Smooth muscle cell (in vitro differentiated cells): ENCODE results near the gene LYPD3. TPM values are rescaled to one million over a fixed set of nuclear protein-coding genes. Genes with fewer than 3 reads are reported as not detected.

Experiments
- DNase-seq: peaks from one replicate; lab custom pipeline; 2025; ENCODE audit not compliant: unreplicated experiment; lab: John Stamatoyannopoulos, UW
- H2AFZ ChIP-seq: fragments of 200-600 bp; sonication (generic); 2 replicates; pipeline ENCODE4 v1.6.0; 2016; ENCODE audit warnings: antibody characterized with exemption, low read depth, mild to moderate bottlenecking
- H3F3A ChIP-seq: fragments of 200-600 bp; sonication (generic); 2 replicates; pipeline ENCODE4 v1.6.0; 2017; ENCODE audit warnings: antibody characterized with exemption, low read depth
- H3K27ac ChIP-seq: fragments of 200-600 bp; sonication (generic); 2 replicates; pipeline ENCODE4 v1.5.1; 2016; ENCODE audit warnings: low read depth, mild to moderate bottlenecking
- H3K27me3 ChIP-seq: fragments of 200-600 bp; sonication (generic); 2 replicates; pipeline ENCODE4 v1.6.1; 2016; ENCODE audit warnings: low read depth, mild to moderate bottlenecking
- H3K36me3 ChIP-seq: fragments of 200-600 bp; sonication (generic); 2 replicates; pipeline ENCODE4 v1.5.1; 2016; ENCODE audit warnings: low read depth
- H3K4me1 ChIP-seq: fragments of 200-600 bp; sonication (generic); 2 replicates; pipeline ENCODE4 v1.5.1; 2016; ENCODE audit warnings: low read depth
- H3K4me2 ChIP-seq: fragments of 200-600 bp; sonication (generic); 2 replicates; pipeline ENCODE4 v1.6.0; 2016; ENCODE audit warnings: mild to moderate bottlenecking
- H3K4me3 ChIP-seq: fragments of 200-600 bp; sonication (generic); 2 replicates; pipeline ENCODE4 v1.5.1; 2016; ENCODE audit warnings: mild to moderate bottlenecking
- H3K79me2 ChIP-seq: fragments of 200-600 bp; sonication (generic); 2 replicates; pipeline ENCODE4 v1.6.0; 2016; ENCODE audit warnings: low read depth, mild to moderate bottlenecking
- H3K9ac ChIP-seq: fragments of 200-600 bp; sonication (generic); 2 replicates; pipeline ENCODE4 v1.6.0; 2016; ENCODE audit warnings: low read depth
- H3K9me3 ChIP-seq: fragments of 200-600 bp; sonication (generic); replicated peaks from 2 replicates; pipeline ENCODE4 v1.5.1; 2016; ENCODE audit warnings: low read depth
- H4K20me1 ChIP-seq: fragments of 200-600 bp; sonication (generic); 2 replicates; pipeline ENCODE4 v1.6.0; 2016; ENCODE audit warnings: low read depth
- WGBS: methylation state at CpG from one replicate; pipeline ENCODE4 v1.1.7; 2016; ENCODE audit warnings: low lambda C conversion rate; 5-methylcytosine and 5-hydroxymethylcytosine counted together
- polyA plus RNA-seq: library from polyadenylated mRNA; unstranded; fragments of >200 nt; fragmentation: Nextera tagmentation; extraction: Ambion mirVana; gene quantifications from 2 replicates; pipeline ENCODE4 v1.2.1, GENCODE V29; 2016
- total RNA-seq: library from RNA; depleted of rRNA; stranded (reverse); fragments of >200 nt; gene quantifications from 2 replicates; pipeline ENCODE4 v1.2.3, GENCODE V29; 2014
- TF ChIP-seq, protein P1 (sequence below): fragments of 200-600 bp; sonication (generic); IDR thresholded peaks from 2 replicates; pipeline ENCODE4 v1.5.1; 2017; ENCODE audit warnings: borderline replicate concordance, mild to moderate bottlenecking, antibody characterized with exemption; ENCODE audit not compliant: insufficient read depth, poor library complexity, severe bottlenecking

The LYPD3 gene
- total and polyA plus RNA-seq, 2 experiments from 2014 or later: 17.9 to 20.6 TPM

DNA sequence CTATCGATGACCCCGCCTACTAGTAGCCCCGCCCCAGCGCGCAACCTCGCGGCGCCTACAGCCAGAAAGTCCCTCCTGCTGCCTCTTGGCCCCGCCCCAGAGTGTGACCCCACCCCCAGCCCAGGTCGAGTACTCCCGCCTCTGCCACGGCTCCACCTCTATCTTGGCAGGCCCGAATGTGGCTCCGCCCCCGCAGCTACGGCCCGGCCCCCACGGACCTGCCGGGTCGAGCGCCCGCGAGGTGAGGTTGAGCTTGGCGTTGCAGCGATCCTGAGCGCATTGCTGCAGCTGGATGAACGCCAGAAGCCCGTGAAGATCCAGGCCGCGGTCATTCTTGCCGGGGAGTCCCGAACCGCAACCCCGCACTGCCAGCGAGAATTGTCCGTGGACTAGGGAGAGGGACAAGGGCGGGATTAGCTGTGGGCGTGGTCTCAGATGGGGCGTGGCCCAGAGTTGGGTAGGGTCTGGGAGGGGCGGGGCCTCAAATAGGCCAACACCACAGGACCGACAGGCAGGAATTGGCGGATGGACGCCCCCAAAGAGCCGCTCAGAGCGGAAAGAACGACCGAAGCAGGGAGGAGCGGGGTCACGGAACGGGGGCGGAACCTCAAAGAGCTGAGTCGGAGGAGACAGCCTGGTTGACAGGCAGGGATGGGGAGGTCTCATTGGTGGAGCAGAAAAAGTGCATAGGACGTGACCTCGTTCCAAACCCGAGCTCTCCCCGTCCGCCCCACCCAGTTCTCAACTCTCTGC, 1.9 kb downstream of the LYPD3 start:
- TF ChIP-seq, protein P1, sequence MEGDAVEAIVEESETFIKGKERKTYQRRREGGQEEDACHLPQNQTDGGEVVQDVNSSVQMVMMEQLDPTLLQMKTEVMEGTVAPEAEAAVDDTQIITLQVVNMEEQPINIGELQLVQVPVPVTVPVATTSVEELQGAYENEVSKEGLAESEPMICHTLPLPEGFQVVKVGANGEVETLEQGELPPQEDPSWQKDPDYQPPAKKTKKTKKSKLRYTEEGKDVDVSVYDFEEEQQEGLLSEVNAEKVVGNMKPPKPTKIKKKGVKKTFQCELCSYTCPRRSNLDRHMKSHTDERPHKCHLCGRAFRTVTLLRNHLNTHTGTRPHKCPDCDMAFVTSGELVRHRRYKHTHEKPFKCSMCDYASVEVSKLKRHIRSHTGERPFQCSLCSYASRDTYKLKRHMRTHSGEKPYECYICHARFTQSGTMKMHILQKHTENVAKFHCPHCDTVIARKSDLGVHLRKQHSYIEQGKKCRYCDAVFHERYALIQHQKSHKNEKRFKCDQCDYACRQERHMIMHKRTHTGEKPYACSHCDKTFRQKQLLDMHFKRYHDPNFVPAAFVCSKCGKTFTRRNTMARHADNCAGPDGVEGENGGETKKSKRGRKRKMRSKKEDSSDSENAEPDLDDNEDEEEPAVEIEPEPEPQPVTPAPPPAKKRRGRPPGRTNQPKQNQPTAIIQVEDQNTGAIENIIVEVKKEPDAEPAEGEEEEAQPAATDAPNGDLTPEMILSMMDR: no peak
- peak overlapping the region; percentile 21 for H3K27ac ChIP-seq
- no peaks in the 10 kb centered on the region for H3K27me3 ChIP-seq
- under 1% methylated on average over 57 of the region's 57 CpGs for WGBS
- no peak overlapping the region for H3K9ac ChIP-seq
- H3K9me3 ChIP-seq: no peaks in the 10 kb centered on the region
- peak; percentile 98 for DNase-seq
- no peaks in the 10 kb centered on the region for H3K36me3 ChIP-seq
- peaks cover 4% of the 10 kb centered on the region for H3K4me1 ChIP-seq
- H3F3A ChIP-seq: no peaks in the 10 kb centered on the region
- H3K4me2 ChIP-seq: peak overlapping the region; percentile 88
- no peaks in the 10 kb centered on the region for H3K79me2 ChIP-seq
- H4K20me1 ChIP-seq: no peaks in the 10 kb centered on the region
- H3K4me3 ChIP-seq: peak overlapping the region; percentile 71
- H2AFZ ChIP-seq: peak overlapping the region; percentile 45

DNA sequence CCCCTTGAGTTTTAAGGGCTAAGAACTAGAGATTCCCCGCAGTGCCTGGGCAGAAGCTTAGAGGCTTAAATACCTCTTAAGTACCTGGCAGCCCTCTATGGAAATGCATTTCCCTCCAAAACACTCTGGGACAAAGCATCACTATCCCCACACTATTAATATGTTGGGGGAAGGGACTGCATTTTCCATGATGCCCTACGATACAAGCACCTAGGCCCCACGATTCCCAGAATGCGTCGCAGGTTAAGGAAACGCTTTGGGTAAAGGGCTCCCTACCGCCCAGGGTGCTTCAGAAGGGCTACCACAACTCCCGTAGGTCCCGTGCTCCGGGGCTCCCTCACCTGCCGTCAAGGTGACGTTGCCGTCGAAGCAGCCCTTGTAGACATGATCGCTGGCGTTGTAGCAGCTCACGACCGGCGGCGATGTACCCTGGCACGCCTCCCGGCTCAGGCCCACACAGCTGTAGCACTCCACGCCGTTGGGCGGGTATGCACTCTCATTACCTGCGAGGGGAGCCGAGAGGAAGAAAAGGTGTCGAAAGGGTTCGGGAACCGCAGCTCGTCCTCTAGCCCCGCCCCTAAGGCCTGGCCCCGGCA, 2.5 kb downstream of the LYPD3 start:
- Histone ChIP-seq H3K27me3 (no peaks in the 10 kb centered on the region), H3K9me3 (no peaks in the 10 kb centered on the region), H3F3A (no peaks in the 10 kb centered on the region), H3K9ac (no peak overlapping the region), H3K4me2 (peak overlapping the region; percentile 88), H3K4me1 (peaks cover 4% of the 10 kb centered on the region), H3K27ac (no peak overlapping the region), H3K36me3 (no peaks in the 10 kb centered on the region), H3K79me2 (no peaks in the 10 kb centered on the region), H2AFZ (peak overlapping the region; percentile 93), H4K20me1 (no peaks in the 10 kb centered on the region), H3K4me3 (peak overlapping the region; percentile 71)
- 10% methylated on average over 30 of the region's 33 CpGs for WGBS
- TF ChIP-seq, protein P1: no peak
- no peak for DNase-seq

DNA sequence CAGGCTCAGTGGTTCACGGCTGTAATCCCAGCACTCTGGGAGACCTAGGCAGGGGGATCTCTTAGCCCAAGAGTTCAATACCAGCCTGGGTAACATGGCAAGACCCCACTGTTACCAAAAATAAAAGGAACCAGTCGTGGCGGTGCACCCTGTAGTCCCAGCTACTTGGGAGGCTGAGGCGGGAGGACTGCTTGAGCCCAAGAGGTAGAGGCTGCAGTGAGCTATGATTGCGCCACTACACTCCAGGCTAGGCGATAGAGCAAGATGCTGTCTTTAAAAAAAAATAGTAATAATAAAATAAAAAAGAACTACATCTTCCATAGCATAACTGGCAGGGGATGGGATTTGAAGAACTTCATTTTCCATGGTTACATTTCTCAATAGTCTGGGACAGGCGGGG, 3.0 kb downstream of the LYPD3 start:
- Histone ChIP-seq H3K79me2 (no peaks in the 10 kb centered on the region), H3K9ac (no peak overlapping the region), H3K27me3 (no peaks in the 10 kb centered on the region), H4K20me1 (no peaks in the 10 kb centered on the region), H3K4me3 (peak overlapping the region; percentile 71), H3K36me3 (no peaks in the 10 kb centered on the region), H3K9me3 (no peaks in the 10 kb centered on the region), H3K4me2 (peak overlapping the region; percentile 88), H2AFZ (no peak overlapping the region), H3K27ac (no peak overlapping the region), H3K4me1 (peaks cover 4% of the 10 kb centered on the region), H3F3A (no peaks in the 10 kb centered on the region)
- 91% methylated on average over 7 of the region's 7 CpGs for WGBS
- TF ChIP-seq, protein P1: no peak
- no peak for DNase-seq
